HCT116 (cell line): ENCODE measurements around the gene CISTR. TPM values are rescaled to one million over a fixed set of nuclear protein-coding genes. Genes with fewer than 3 reads are reported as not detected.

Experiments
- ATAC-seq: fragments of 200-7000 bp; cut with Tn5 transposase; 2 replicates; pipeline ENCODE4 v1.9.1; 2020; ENCODE audit warnings: mild to moderate bottlenecking, moderate library complexity
- BruUV-seq: library from RNA; stranded (reverse); fragments of 400-500 nt; replicated peaks from 2 replicates; lab custom pipeline; 2021; lab: Mats Ljungman, UMichigan
- CTCF ChIA-PET: fragments of 300-600 bp; sonication (Branson Sonifier 250); formaldehyde crosslinking; loops from one replicate; lab custom pipeline; 2021; ENCODE audit warnings: antibody characterized with exemption; lab: Charles Lee
- POLR2A ChIA-PET: fragments of 300-600, 350-600 bp; sonication (Branson Sonifier 250); formaldehyde crosslinking; loops from one replicate; lab custom pipeline; 2021; ENCODE audit warnings: antibody characterized with exemption; lab: Charles Lee
- RAD21 ChIA-PET, 2 experiments: fragments of 300-600 bp; sonication (Branson Sonifier 250); formaldehyde crosslinking; loops; one replicate each; lab custom pipeline; 2023; ENCODE audit warnings: low total read pairs in 2 of 2; ENCODE audit not compliant: uncharacterized antibody in 2 of 2, unreplicated experiment in 2 of 2, low non-redundant PET in 1 of 2; lab: Charles Lee
- DNase-seq: peaks from one replicate; pipeline ENCODE4 v3.0.0-alpha.2; 2010; ENCODE audit warnings: low read depth, low spot score
- H2AFZ ChIP-seq: fragments of 200-600 bp; shearing (Covaris generic), sonication (generic); 2 replicates; pipeline ENCODE4 v1.6.1; 2017; ENCODE audit warnings: low read depth, mixed run types, mixed read lengths, antibody characterized with exemption, low read length; ENCODE audit not compliant: poor library complexity, severe bottlenecking
- H3K27ac ChIP-seq: 2 replicates; pipeline ENCODE4 v1.5.1; 2012; ENCODE audit warnings: low read depth, low read length
- H3K27me3 ChIP-seq: fragments of 200-600 bp; sonication (generic); 2 replicates; pipeline ENCODE4 v1.6.1; 2016; ENCODE audit warnings: mixed run types, low read length, mixed read lengths; ENCODE audit not compliant: insufficient read depth
- H3K36me3 ChIP-seq, 2 experiments: fragments of 200-500 bp in 1 of 2; fragments of 200-600 bp in 1 of 2; sonication (Bioruptor generic) in 1 of 2; sonication (generic) in 1 of 2; 2 replicates each; pipeline versions ENCODE4 v1.5.1 to v1.6.1; 2014 to 2016; ENCODE audit warnings: low read length in 2 of 2, inconsistent platforms in 1 of 2, mixed read lengths in 1 of 2, mixed run types in 1 of 2; ENCODE audit not compliant: insufficient read depth in 2 of 2, control insufficient read depth in 1 of 2
- H3K4me1 ChIP-seq, 2 experiments: fragments of 200-600 bp in 1 of 2; sonication (generic) in 1 of 2; 2 replicates each; pipeline versions ENCODE4 v1.5.1 to v1.6.1; 2012 to 2017; ENCODE audit warnings: low read length in 2 of 2, inconsistent platforms in 1 of 2, mild to moderate bottlenecking in 1 of 2, mixed read lengths in 1 of 2, mixed run types in 1 of 2, moderate library complexity in 1 of 2; ENCODE audit not compliant: insufficient read depth in 2 of 2, control insufficient read depth in 1 of 2
- H3K4me2 ChIP-seq: fragments of 200-600 bp; sonication (generic); 2 replicates; pipeline ENCODE4 v1.6.1; 2017; ENCODE audit warnings: mixed run types, low read length, mixed read lengths
- H3K4me3 ChIP-seq, 2 experiments: fragments of 200-600 bp in 1 of 2; sonication (generic) in 1 of 2; replicated peaks in 1 of 2; 2 replicates each; pipeline ENCODE4 v1.5.1; 2011 to 2016; ENCODE audit warnings: low read length in 2 of 2, control low read depth in 1 of 2, low read depth in 1 of 2, mild to moderate bottlenecking in 1 of 2, mixed read lengths in 1 of 2, mixed run types in 1 of 2
- H3K79me2 ChIP-seq: fragments of 200-600 bp; sonication (generic); 2 replicates; pipeline ENCODE4 v1.6.1; 2017; ENCODE audit warnings: mild to moderate bottlenecking, mixed run types, low read length, moderate library complexity, mixed read lengths; ENCODE audit not compliant: insufficient read depth
- H3K9ac ChIP-seq: fragments of 200-600 bp; sonication (generic); 2 replicates; pipeline ENCODE4 v1.6.1; 2016; ENCODE audit warnings: low read length, mixed read lengths
- H3K9me2 ChIP-seq: fragments of 200-600 bp; sonication (generic), shearing (Covaris generic); 2 replicates; pipeline ENCODE4 v1.6.1; 2017; ENCODE audit warnings: mixed run types, mild to moderate bottlenecking, moderate library complexity; ENCODE audit not compliant: insufficient read depth
- H3K9me3 ChIP-seq, 2 experiments: fragments of 200-500 bp in 1 of 2; fragments of 200-600 bp in 1 of 2; sonication (Bioruptor generic) in 1 of 2; sonication (generic) in 1 of 2; 2 replicates each; pipeline ENCODE4 v1.6.1; 2014 to 2017; ENCODE audit warnings: low read length in 2 of 2, mixed read lengths in 2 of 2, inconsistent platforms in 1 of 2, low read depth in 1 of 2, mild to moderate bottlenecking in 1 of 2, mixed run types in 1 of 2, moderate library complexity in 1 of 2; ENCODE audit not compliant: control insufficient read depth in 1 of 2, insufficient read depth in 1 of 2
- H4K20me1 ChIP-seq: fragments of 200-600 bp; sonication (generic), shearing (Covaris generic); 2 replicates; pipeline ENCODE4 v1.6.1; 2017; ENCODE audit warnings: mixed run types, mild to moderate bottlenecking, moderate library complexity; ENCODE audit not compliant: insufficient read depth
- CEBPB ChIP-seq: IDR thresholded peaks from 2 replicates; pipeline ENCODE4 v1.6.1; 2012; ENCODE audit warnings: low read depth
- EGR1 ChIP-seq: IDR thresholded peaks from 2 replicates; pipeline ENCODE4 v1.6.1; 2012; ENCODE audit warnings: low read depth
- ELF1 ChIP-seq: IDR thresholded peaks from 2 replicates; pipeline ENCODE4 v1.6.1; 2012; ENCODE audit warnings: low read depth, borderline replicate concordance
- EZH2 ChIP-seq: fragments of 200-600 bp; sonication (generic); IDR thresholded peaks from 2 replicates; pipeline ENCODE4 v1.6.1; 2017; ENCODE audit warnings: antibody characterized with exemption, mixed run types
- EZH2phosphoT487 ChIP-seq: fragments of 200-600 bp; IDR thresholded peaks from 2 replicates; pipeline ENCODE4 v1.6.1; 2018; ENCODE audit warnings: antibody characterized with exemption, borderline replicate concordance
- JUND ChIP-seq: IDR thresholded peaks from 2 replicates; pipeline ENCODE4 v1.6.1; 2012
- MAX ChIP-seq: IDR thresholded peaks from 2 replicates; pipeline ENCODE4 v1.6.1; 2012
- POLR2A ChIP-seq: IDR thresholded peaks from 2 replicates; pipeline ENCODE4 v1.7.0; 2011; ENCODE audit warnings: borderline replicate concordance; ENCODE audit not compliant: insufficient read depth, insufficient read length; ENCODE audit errors: extremely low read depth
- SIN3A ChIP-seq: IDR thresholded peaks from 2 replicates; pipeline ENCODE4 v1.6.1; 2012; ENCODE audit warnings: low read depth
- SP1 ChIP-seq: IDR thresholded peaks from 2 replicates; pipeline ENCODE4 v1.6.1; 2012; ENCODE audit warnings: low read depth
- TCF7L2 ChIP-seq: IDR thresholded peaks from 2 replicates; pipeline ENCODE4 v1.7.0; 2011; ENCODE audit warnings: borderline replicate concordance, inconsistent platforms; ENCODE audit not compliant: insufficient read depth, insufficient read length; ENCODE audit errors: extremely low read depth
- YY1 ChIP-seq: IDR thresholded peaks from 2 replicates; pipeline ENCODE4 v1.6.1; 2011; ENCODE audit warnings: low read length, low read depth, moderate library complexity, mild to moderate bottlenecking; ENCODE audit not compliant: insufficient replicate concordance; ENCODE audit errors: extremely low read depth
- ZFX ChIP-seq: fragments of 450-650 bp; IDR thresholded peaks from 2 replicates; pipeline ENCODE4 v1.6.1; 2017
- ZNF274 ChIP-seq: fragments of 200-500 bp; sonication (Bioruptor generic); IDR thresholded peaks from 2 replicates; pipeline ENCODE4 v1.6.1; 2014; ENCODE audit warnings: mild to moderate bottlenecking, low read depth, low read length, inconsistent platforms
- intact Hi-C: fragments of 100-400 bp; cut with micrococcal nuclease; formaldehyde crosslinking; loops from 2 replicates; pipeline ENCODE4 v1.10.0; 2022
- total RNA-seq: library from RNA; stranded (reverse); gene quantifications from one replicate; pipeline ENCODE4 v1.2.1, GENCODE V29; 2021; ENCODE audit not compliant: unreplicated experiment
- TF ChIP-seq, protein P1 (sequence below): IDR thresholded peaks from 2 replicates; pipeline ENCODE4 v1.6.1; 2012
- TF ChIP-seq, protein P2 (sequence below), 3 experiments: fragments of 200-600 bp in 1 of 3; sonication (generic) in 1 of 3; IDR thresholded peaks in 2 of 3; conservative IDR thresholded peaks in 1 of 3; 2 replicates each; pipeline ENCODE4 v1.5.1; 2012 to 2017; ENCODE audit warnings: low read depth in 2 of 3, low read length in 2 of 3, antibody characterized with exemption in 1 of 3, borderline replicate concordance in 1 of 3, control low read depth in 1 of 3, mild to moderate bottlenecking in 1 of 3, mixed read lengths in 1 of 3, mixed run types in 1 of 3, moderate library complexity in 1 of 3; ENCODE audit not compliant: insufficient read depth in 1 of 3
- TF ChIP-seq, protein P3 (sequence below): IDR thresholded peaks from 2 replicates; pipeline ENCODE4 v1.6.1; 2011; ENCODE audit warnings: mild to moderate bottlenecking, low read length, moderate library complexity; ENCODE audit not compliant: insufficient replicate concordance; ENCODE audit errors: extremely low read depth

The CISTR gene
- total RNA-seq, 1 experiment from 2014 or later, result not detected

DNA sequence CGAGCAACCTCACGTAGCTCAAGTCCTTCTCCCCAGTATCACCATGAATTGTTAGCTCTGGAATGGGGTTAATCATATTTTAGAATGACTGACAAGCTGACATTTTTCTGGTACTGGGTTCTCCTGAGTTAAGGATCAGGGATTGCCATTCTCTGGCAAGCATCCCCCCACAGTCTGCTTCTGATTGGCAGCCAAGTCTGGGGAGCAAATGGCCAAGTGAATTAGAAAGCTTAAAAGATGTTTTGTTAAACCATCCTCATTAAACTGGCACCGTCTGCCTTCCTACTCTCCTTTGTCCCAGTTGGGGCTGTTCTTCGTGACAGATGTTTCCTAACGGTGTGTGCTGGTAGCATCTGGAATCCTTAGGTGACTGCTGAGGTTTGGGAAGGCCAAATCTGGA lies 17.2 kb upstream of the CISTR start (continued):
- TF ChIP-seq SP1 (no peak), TCF7L2 (no peak), SIN3A (no peak), YY1 (no peak)
- TF ChIP-seq, protein P1, sequence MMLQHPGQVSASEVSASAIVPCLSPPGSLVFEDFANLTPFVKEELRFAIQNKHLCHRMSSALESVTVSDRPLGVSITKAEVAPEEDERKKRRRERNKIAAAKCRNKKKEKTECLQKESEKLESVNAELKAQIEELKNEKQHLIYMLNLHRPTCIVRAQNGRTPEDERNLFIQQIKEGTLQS, result no peak

DNA sequence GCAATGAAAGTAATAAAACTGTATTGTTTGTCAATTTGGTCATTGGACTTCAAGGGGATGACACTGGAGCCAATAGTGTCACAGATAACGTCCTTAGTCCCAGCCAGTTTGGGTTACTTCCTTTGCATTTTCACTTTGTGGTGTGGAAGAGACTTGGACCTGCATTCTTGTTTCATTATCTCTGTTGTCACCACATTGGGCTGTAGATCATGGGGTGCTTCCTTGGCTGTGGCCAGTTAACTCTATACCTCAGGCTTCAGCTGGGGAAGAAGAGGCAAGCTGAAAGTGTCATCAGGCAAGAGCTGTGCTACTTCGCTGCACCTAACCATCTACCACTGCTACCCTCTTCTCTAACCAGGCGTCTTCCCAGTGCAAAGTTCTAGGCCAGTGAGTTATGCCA lies 15.1 kb upstream of the CISTR start:
- H3K9me3 ChIP-seq, result no peaks in the 10 kb centered on the region
- intact Hi-C loops, result loop anchor here (5.0 kb wide), 2 partner anchors 220 to 440 kb away; partner anchors contain the start of gene HOXC10
- no peaks in the 10 kb centered on the region for H3K79me2 ChIP-seq
- ChIA-PET RAD21 (no interaction called here), POLR2A (no interaction called here), CTCF (no interaction called here)
- H4K20me1 ChIP-seq, result no peaks in the 10 kb centered on the region
- no peak for ATAC-seq
- no peaks in the 10 kb centered on the region for H3K9me2 ChIP-seq
- DNase-seq, result no peak
- H3K27me3 ChIP-seq, result peaks cover 4% of the 10 kb centered on the region; the same call in 1 of the 2 replicates
- H3K36me3 ChIP-seq, result no peaks in the 10 kb centered on the region
- H3K4me2 ChIP-seq, result no peak overlapping the region
- no peak overlapping the region for H3K9ac ChIP-seq
- H2AFZ ChIP-seq, result no peak overlapping the region
- no TSS peak for BruUV-seq
- TF ChIP-seq EZH2phosphoT487 (no peak), POLR2A (no peak), MAX (no peak), EGR1 (no peak), ZNF274 (no peak), ELF1 (no peak), ZFX (no peak), CEBPB (no peak), EZH2 (no peak), JUND (no peak)
- TF ChIP-seq, protein P2, sequence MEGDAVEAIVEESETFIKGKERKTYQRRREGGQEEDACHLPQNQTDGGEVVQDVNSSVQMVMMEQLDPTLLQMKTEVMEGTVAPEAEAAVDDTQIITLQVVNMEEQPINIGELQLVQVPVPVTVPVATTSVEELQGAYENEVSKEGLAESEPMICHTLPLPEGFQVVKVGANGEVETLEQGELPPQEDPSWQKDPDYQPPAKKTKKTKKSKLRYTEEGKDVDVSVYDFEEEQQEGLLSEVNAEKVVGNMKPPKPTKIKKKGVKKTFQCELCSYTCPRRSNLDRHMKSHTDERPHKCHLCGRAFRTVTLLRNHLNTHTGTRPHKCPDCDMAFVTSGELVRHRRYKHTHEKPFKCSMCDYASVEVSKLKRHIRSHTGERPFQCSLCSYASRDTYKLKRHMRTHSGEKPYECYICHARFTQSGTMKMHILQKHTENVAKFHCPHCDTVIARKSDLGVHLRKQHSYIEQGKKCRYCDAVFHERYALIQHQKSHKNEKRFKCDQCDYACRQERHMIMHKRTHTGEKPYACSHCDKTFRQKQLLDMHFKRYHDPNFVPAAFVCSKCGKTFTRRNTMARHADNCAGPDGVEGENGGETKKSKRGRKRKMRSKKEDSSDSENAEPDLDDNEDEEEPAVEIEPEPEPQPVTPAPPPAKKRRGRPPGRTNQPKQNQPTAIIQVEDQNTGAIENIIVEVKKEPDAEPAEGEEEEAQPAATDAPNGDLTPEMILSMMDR (IDR thresholded peaks at IDR 0.05 in 2 of 3, conservative IDR thresholded peaks at IDR 0.05 in 1 of 3; ENCODE audit: borderline replicate concordance in 1 of 3, insufficient read depth in 1 of 3, low read depth in 2 of 3, low read length in 2 of 3), result no peak
- TF ChIP-seq, protein P3, sequence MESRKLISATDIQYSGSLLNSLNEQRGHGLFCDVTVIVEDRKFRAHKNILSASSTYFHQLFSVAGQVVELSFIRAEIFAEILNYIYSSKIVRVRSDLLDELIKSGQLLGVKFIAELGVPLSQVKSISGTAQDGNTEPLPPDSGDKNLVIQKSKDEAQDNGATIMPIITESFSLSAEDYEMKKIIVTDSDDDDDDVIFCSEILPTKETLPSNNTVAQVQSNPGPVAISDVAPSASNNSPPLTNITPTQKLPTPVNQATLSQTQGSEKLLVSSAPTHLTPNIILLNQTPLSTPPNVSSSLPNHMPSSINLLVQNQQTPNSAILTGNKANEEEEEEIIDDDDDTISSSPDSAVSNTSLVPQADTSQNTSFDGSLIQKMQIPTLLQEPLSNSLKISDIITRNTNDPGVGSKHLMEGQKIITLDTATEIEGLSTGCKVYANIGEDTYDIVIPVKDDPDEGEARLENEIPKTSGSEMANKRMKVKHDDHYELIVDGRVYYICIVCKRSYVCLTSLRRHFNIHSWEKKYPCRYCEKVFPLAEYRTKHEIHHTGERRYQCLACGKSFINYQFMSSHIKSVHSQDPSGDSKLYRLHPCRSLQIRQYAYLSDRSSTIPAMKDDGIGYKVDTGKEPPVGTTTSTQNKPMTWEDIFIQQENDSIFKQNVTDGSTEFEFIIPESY, result no peak
- no peak overlapping the region for H3K4me3 ChIP-seq
- peaks cover 9 to 15% of the 10 kb centered on the region in 2 experiments for H3K4me1 ChIP-seq
- H3K27ac ChIP-seq, result no peak overlapping the region
